ENCODE measurements around the gene ZNF236.

DNA sequence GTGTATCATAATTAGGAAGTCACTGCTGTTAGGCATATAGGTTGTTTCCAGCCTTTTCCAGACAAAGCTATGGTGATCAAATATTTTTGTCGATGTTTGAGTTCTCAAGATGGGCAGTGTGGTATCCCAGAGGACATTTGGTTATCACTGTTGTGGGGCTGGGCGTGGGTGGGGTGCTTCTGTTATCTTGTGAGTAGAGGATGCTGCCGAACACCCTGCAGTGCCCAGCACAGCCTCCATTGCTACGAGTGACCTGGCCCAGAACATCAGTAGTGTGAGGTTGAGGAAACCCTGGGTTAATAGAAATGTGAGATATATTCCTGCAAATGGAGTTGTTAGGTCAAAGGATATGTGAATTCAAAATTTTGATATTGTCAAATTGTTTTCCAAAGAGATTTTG lies 33.2 kb downstream of the ZNF236 start:
- TF ChIP-seq, protein P1, sequence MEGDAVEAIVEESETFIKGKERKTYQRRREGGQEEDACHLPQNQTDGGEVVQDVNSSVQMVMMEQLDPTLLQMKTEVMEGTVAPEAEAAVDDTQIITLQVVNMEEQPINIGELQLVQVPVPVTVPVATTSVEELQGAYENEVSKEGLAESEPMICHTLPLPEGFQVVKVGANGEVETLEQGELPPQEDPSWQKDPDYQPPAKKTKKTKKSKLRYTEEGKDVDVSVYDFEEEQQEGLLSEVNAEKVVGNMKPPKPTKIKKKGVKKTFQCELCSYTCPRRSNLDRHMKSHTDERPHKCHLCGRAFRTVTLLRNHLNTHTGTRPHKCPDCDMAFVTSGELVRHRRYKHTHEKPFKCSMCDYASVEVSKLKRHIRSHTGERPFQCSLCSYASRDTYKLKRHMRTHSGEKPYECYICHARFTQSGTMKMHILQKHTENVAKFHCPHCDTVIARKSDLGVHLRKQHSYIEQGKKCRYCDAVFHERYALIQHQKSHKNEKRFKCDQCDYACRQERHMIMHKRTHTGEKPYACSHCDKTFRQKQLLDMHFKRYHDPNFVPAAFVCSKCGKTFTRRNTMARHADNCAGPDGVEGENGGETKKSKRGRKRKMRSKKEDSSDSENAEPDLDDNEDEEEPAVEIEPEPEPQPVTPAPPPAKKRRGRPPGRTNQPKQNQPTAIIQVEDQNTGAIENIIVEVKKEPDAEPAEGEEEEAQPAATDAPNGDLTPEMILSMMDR (conservative IDR thresholded peaks at IDR 0.05) = no peak
- no peak for TF ChIP-seq ZFX (IDR thresholded peaks at IDR 0.05)
